Osteoblast (primary cell): ENCODE measurements around the gene HELZ2. TPM values are rescaled to one million over a fixed set of nuclear protein-coding genes. Genes with fewer than 3 reads are reported as not detected.

Experiments
- DNase-seq: peaks from one replicate; pipeline ENCODE4 v3.0.0; 2011; ENCODE audit warnings: low spot score, mixed read lengths; ENCODE audit not compliant: insufficient read length; ENCODE audit errors: missing footprints
- H2AFZ ChIP-seq: 2 replicates; pipeline ENCODE4 v1.6.0; 2011; ENCODE audit warnings: mild to moderate bottlenecking, low read length
- H3K27ac ChIP-seq: 2 replicates; pipeline ENCODE4 v1.5.1; 2011; ENCODE audit warnings: mild to moderate bottlenecking, low read depth, low read length, moderate library complexity
- H3K27me3 ChIP-seq: 2 replicates; pipeline ENCODE4 v1.6.0; 2012; ENCODE audit warnings: mild to moderate bottlenecking, control low read depth, inconsistent platforms, low read length, moderate library complexity; ENCODE audit not compliant: insufficient read depth
- H3K36me3 ChIP-seq: 2 replicates; pipeline ENCODE4 v1.5.1; 2011; ENCODE audit warnings: mild to moderate bottlenecking, low read length, control low read depth, moderate library complexity; ENCODE audit not compliant: insufficient read depth
- H3K4me1 ChIP-seq: 2 replicates; pipeline ENCODE4 v1.5.1; 2011; ENCODE audit warnings: mild to moderate bottlenecking, low read length, control low read depth, moderate library complexity; ENCODE audit not compliant: insufficient read depth
- H3K4me2 ChIP-seq: 2 replicates; pipeline ENCODE4 v1.6.0; 2011; ENCODE audit warnings: mild to moderate bottlenecking, low read length; ENCODE audit not compliant: insufficient read depth
- H3K4me3 ChIP-seq: fragments of 200-600 bp; sonication (generic); 3 replicates; pipeline ENCODE4 v1.5.1; 2012; ENCODE audit warnings: mild to moderate bottlenecking, low read length, inconsistent platforms; ENCODE audit not compliant: insufficient read depth
- H3K79me2 ChIP-seq: 2 replicates; pipeline ENCODE4 v1.6.0; 2012; ENCODE audit warnings: mild to moderate bottlenecking, low read length, control low read depth, inconsistent platforms; ENCODE audit not compliant: insufficient read depth
- H3K9me3 ChIP-seq: 2 replicates; pipeline ENCODE4 v1.5.1; 2011; ENCODE audit warnings: low read depth, low read length, control low read depth
- H4K20me1 ChIP-seq: 2 replicates; pipeline ENCODE4 v1.6.0; 2012; ENCODE audit warnings: mild to moderate bottlenecking, low read length, control low read depth; ENCODE audit not compliant: insufficient read depth
- total RNA-seq: library from RNA; depleted of rRNA; stranded (reverse); fragments of >200 nt; gene quantifications from 2 replicates; pipeline ENCODE4 v1.2.3, GENCODE V29; 2012
- TF ChIP-seq, protein P1 (sequence below): IDR thresholded peaks from 2 replicates; pipeline ENCODE4 v1.5.1; 2011; ENCODE audit warnings: mild to moderate bottlenecking, low read depth, low read length, moderate library complexity; ENCODE audit errors: extremely low read depth

HELZ2 gene
- total RNA-seq, 1 donor, result 27.5 TPM

DNA sequence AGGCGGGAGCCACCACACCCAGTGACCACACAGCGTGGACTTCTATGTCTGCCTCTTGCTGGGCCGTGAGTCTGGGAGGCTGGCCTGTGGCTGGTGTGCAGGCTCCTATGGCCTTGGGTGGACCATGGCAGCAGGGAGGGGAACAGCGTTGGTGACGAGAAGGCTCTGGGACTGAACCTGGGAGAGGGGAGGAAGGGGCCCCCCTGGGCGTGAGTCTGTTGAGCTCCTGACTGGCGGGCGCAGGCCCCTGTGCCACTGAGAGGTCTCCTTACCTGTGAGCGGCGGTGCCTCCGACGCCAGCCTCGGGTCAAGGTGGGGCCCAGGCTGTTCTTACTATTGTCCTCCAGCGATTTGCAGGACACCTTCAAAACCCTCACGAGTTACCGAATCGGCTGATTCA, 12.8 kb upstream of the HELZ2 start:
- no peaks in the 10 kb centered on the region for H3K9me3 ChIP-seq
- H3K4me1 ChIP-seq, result no peaks in the 10 kb centered on the region
- no peaks in the 10 kb centered on the region for H3K79me2 ChIP-seq
- DNase-seq, result peak; percentile 34
- TF ChIP-seq, protein P1, sequence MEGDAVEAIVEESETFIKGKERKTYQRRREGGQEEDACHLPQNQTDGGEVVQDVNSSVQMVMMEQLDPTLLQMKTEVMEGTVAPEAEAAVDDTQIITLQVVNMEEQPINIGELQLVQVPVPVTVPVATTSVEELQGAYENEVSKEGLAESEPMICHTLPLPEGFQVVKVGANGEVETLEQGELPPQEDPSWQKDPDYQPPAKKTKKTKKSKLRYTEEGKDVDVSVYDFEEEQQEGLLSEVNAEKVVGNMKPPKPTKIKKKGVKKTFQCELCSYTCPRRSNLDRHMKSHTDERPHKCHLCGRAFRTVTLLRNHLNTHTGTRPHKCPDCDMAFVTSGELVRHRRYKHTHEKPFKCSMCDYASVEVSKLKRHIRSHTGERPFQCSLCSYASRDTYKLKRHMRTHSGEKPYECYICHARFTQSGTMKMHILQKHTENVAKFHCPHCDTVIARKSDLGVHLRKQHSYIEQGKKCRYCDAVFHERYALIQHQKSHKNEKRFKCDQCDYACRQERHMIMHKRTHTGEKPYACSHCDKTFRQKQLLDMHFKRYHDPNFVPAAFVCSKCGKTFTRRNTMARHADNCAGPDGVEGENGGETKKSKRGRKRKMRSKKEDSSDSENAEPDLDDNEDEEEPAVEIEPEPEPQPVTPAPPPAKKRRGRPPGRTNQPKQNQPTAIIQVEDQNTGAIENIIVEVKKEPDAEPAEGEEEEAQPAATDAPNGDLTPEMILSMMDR, result no peak
- H3K27me3 ChIP-seq, result no peaks in the 10 kb centered on the region
- no peak overlapping the region for H3K4me2 ChIP-seq
- peaks cover 16% of the 10 kb centered on the region for H3K36me3 ChIP-seq
- H3K4me3 ChIP-seq, result no peak overlapping the region
- no peaks in the 10 kb centered on the region for H4K20me1 ChIP-seq
- H2AFZ ChIP-seq, result no peak overlapping the region
- no peak overlapping the region for H3K27ac ChIP-seq

DNA sequence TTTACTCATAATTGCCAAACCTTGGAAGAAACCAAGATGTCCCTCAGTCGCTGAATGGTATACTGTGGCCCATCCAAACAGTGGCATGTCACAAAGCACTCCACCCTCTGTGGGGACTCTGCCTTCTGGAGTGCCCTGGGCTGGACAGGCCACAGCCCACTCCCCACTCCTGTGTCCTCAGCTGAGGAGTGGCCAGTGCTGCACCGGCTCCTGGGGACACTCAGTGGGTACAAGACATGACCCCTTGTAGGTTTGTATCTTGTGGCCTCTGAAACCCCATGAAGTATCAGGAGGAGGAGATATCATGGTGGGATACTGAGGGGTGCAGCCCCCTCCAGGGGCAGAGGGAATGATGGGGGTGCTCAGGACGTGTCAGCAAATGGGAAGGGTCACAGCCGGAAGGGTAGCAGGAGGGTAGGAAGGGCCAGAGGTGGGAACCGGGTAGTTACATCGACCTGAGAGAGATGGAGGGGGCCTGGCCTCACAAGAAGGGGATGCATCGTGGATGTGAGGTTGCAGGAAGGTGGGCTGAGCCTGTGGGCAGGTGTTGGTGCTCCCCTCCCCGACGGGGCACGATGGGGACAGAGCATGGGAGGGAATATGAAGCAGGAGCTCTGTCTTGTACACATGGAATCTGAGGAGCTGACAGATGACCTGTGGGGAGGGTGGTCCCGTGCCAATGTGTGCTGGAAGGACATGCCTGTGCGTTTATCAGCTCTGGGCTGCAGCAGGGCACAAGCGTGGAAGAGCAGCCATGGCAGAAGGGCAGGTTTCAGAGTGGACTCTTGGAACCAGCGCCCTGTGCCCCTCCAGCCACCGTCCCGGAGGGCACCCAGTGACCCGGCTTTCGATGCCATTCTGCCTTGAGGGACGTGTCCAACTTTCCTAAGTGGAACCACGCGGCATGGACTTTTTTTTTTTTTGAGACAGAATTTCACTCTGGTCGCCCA, 11.9 kb upstream of the HELZ2 start:
- H2AFZ ChIP-seq, result no peak overlapping the region
- H3K4me3 ChIP-seq, result no peak overlapping the region
- DNase-seq, result peak; percentile 60
- H3K27ac ChIP-seq, result no peak overlapping the region
- TF ChIP-seq, protein P1, result no peak
- peaks cover 12% of the 10 kb centered on the region for H3K36me3 ChIP-seq
- no peaks in the 10 kb centered on the region for H4K20me1 ChIP-seq
- no peak overlapping the region for H3K4me2 ChIP-seq
- H3K9me3 ChIP-seq, result no peaks in the 10 kb centered on the region
- no peaks in the 10 kb centered on the region for H3K27me3 ChIP-seq
- no peaks in the 10 kb centered on the region for H3K4me1 ChIP-seq
- H3K79me2 ChIP-seq, result no peaks in the 10 kb centered on the region

DNA sequence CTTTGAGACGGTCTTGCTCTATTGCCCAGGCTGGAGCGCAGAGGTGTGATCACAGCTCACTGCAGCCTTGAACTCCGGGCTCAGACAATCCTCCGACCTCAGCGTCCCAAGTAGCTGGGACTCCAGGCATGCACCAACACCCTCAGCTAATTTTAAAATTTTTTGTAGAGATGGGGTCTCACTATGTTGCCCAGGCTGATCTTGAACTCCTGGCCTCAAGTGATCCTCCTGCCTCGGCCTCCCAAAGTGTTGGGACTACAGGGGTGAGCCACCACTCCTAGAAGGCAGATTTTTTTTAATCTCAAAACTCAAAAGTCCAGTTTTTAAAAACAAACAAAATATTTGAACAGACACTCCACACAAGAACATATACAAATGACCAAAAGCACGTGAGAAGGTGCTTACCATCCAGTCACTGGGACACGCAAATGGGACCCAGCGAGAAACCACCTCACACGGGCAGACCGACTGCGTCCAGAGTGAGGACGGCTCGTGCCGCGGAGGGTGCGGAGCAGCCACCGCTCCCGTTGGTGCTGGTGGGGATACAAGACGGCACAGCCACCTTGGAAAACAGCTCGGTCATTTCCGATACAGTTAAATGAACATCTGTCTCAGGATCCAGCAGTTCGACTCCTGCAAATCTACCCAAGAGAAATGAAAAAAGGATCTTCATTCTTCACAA, 8.5 kb upstream of the HELZ2 start:
- peak overlapping the region; percentile 46 for H2AFZ ChIP-seq
- TF ChIP-seq, protein P1, result no peak
- H3K4me1 ChIP-seq, result no peaks in the 10 kb centered on the region
- H3K27ac ChIP-seq, result no peak overlapping the region
- peak overlapping the region; percentile 24 for H3K4me2 ChIP-seq
- peak overlapping the region; percentile 15 for H3K4me3 ChIP-seq
- peaks cover 1% of the 10 kb centered on the region for H3K27me3 ChIP-seq
- no peaks in the 10 kb centered on the region for H4K20me1 ChIP-seq
- H3K9me3 ChIP-seq, result no peaks in the 10 kb centered on the region
- peak; percentile 30 for DNase-seq
- no peaks in the 10 kb centered on the region for H3K36me3 ChIP-seq
- no peaks in the 10 kb centered on the region for H3K79me2 ChIP-seq

DNA sequence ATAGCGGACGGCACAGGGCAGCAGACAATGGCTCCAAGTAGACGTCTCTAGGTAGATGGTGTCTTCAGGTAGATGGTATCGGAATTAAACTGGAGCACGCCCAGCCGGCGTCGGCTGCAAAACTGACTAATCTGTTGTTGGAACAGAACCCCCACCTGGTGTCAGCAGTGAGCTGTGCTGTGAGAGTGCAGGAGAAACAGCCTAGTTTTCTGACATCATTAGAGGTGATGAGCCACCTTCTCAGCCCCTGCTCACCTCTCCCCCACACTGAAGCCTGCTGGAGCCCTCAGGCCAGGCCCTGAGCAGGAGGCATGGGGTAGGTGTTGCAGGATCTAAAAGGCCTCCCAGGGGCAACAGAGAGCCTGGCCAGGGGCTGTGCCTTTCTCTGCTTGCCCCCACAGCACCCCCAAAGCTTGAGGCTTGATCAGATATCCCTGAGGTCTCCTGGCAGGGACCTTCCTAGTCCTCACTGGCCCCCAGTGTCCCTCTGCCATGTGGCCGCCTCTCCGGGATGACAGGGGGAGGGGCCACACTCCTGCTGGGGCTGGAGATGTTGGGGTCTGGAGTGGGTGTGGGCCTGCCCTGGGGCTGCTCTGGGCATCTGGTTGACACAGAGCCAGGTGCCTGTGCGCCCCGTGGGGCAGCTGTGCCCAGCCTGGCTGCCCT, 6.9 kb upstream of the HELZ2 start:
- DNase-seq, result peak; percentile 92
- H3K4me3 ChIP-seq, result no peak overlapping the region
- TF ChIP-seq, protein P1, result peak; percentile 47
- H3K27ac ChIP-seq, result no peak overlapping the region
- H3K4me1 ChIP-seq, result no peaks in the 10 kb centered on the region
- no peaks in the 10 kb centered on the region for H3K9me3 ChIP-seq
- no peak overlapping the region for H2AFZ ChIP-seq
- no peaks in the 10 kb centered on the region for H4K20me1 ChIP-seq
- peaks cover 3% of the 10 kb centered on the region for H3K27me3 ChIP-seq
- H3K36me3 ChIP-seq, result no peaks in the 10 kb centered on the region
- no peaks in the 10 kb centered on the region for H3K79me2 ChIP-seq
- H3K4me2 ChIP-seq, result no peak overlapping the region
